Retinal pigment epithelial cell (primary cell): ENCODE results near the gene RNF223.

ENCODE experiments used
- DNase-seq: peaks from one replicate; pipeline ENCODE4 v3.0.0-alpha.2; 2010; ENCODE audit warnings: low read depth
- H3K4me3 ChIP-seq: 2 replicates; pipeline ENCODE4 v1.5.1; 2011; ENCODE audit warnings: mild to moderate bottlenecking, low read length, control low read depth, moderate library complexity
- CTCF ChIP-seq: conservative IDR thresholded peaks from 2 replicates; pipeline ENCODE4 v1.5.1; 2011; ENCODE audit warnings: low read depth, low read length, control low read depth, inconsistent platforms

The RNF223 gene

GRCh38 chr1:1084372-1085170, 10.5 kb upstream of the RNF223 start:
- no peak for TF ChIP-seq CTCF
- DNase-seq, result no peak
- no peak overlapping the region for H3K4me3 ChIP-seq

- no peak for DNase-seq
- TF ChIP-seq CTCF, result no peak
- no peak overlapping the region for H3K4me3 ChIP-seq
Measured at GRCh38 chr1:1083416-1084371, 9.6 kb upstream of the RNF223 start.

GRCh38 chr1:1082776-1083415, 8.8 kb upstream of the RNF223 start:
- DNase-seq, result no peak
- no peak for TF ChIP-seq CTCF
- H3K4me3 ChIP-seq, result no peak overlapping the region

GRCh38 chr1:1082239-1082775, 8.2 kb upstream of the RNF223 start:
- H3K4me3 ChIP-seq, result no peak overlapping the region
- no peak for DNase-seq
- no peak for TF ChIP-seq CTCF

GRCh38 chr1:1081311-1082238, 7.5 kb upstream of the RNF223 start:
- DNase-seq, result no peak
- no peak overlapping the region for H3K4me3 ChIP-seq
- TF ChIP-seq CTCF, result no peak

- DNase-seq, result no peak
- H3K4me3 ChIP-seq, result no peak overlapping the region
- no peak for TF ChIP-seq CTCF
Measured at GRCh38 chr1:1080951-1081310, 6.8 kb upstream of the RNF223 start.
